Measurements from ENCODE around the gene CEP152.

CEP152 gene

GRCh38 chr15:48708641-48709040 is 102.2 kb downstream of the CEP152 start:
- no peak for DNase-seq (ENCODE audit: low spot score)

GRCh38 chr15:48705381-48705780 is 105.5 kb downstream of the CEP152 start:
- no peak for DNase-seq (ENCODE audit: low spot score)

DNA sequence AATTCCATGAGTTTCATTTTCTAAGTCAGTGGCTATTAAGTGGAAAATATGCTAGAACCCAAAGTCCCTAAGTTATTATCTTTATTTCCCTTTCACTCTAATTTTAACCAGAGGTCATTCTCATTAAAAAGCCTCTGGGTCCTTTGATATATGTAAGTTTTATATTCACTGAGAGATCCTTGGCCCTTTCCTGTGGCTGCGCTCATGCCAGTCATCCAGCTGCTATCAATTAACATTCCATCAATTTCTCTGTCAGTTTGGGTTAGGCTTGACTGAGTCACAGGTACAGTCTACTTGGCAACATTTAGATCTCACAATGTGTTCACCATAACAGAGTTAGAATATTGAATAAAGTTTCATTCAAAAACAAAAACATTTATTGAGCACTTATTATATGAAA is 107.3 kb downstream of the CEP152 start:
- peak; percentile 64 for DNase-seq (ENCODE audit: low spot score)

- no peak for DNase-seq (ENCODE audit: low spot score)
These were observed 108.2 kb downstream of the CEP152 start for GRCh38 chr15:48702569-48703236.

DNA sequence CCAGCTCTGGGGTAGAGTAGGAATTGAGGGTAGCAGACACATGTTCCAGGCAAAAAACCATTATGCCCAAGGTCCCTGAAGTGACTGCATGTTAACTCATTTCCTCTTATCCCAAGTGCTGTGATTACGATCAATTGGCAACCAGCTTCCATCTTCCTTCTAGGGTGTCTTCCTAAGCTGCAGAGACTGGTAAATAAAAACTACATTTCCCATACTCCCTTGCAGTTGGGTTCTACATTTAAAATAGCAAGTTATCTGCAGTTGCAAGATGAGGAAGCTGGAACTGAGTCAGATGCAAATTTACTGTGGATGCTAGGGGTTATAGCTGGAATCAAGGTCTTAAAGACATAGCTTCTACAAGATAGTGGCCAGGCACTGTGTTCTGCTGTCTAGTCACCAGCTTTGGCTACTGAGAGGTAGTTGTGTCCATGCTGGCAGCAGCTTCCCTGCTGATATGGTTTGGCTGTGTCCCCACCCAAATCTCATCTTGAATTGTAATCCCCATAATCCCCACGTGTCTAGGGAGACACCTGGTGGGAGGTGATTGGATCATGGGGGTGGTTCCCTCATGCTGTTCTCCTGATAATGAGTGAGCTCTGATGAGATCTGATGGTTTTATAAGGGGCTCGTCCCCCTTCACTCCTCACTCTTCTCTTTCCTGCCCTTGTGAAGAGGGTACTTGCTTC is 114.1 kb downstream of the CEP152 start:
- peak; percentile 56 for DNase-seq (ENCODE audit: low spot score)

- DNase-seq (ENCODE audit: low spot score) = peak; percentile 67
These were observed 114.9 kb downstream of the CEP152 start for GRCh38 chr15:48695827-48696573.

DNA sequence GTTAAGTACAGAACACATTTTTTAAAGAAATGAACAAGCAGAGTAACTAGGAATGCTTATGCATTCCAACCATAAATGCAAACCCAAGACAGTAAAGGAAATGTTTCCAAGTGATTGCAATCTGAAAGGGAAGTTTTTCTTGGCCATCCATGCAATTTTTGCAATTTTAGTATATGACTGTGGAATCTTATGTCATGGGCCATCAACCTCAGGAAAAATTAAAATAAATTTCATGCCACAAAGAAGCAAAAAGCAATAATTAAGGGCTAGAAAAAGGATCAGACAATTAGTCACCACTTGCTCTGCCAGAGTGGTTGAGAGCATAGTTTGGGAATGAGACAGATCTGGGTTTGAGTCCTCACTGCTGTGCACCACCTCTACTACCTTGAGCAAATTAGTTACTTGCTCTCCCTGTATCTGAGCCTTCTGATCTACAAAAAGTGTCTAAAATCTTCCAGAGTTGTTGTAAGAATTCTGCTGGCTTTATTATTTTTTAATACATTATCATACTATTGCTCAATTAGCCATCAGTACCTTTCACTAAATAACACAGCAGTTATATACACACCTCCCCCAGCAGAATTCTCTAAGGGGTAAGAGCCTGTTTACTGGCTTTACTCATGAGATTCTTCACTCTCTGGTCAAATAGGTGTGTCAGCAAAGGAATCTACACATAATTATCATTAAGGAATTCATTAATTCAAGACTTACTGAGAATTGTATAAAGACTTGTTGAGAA is 115.6 kb downstream of the CEP152 start:
- DNase-seq (ENCODE audit: low spot score) = peak; percentile 94

DNA sequence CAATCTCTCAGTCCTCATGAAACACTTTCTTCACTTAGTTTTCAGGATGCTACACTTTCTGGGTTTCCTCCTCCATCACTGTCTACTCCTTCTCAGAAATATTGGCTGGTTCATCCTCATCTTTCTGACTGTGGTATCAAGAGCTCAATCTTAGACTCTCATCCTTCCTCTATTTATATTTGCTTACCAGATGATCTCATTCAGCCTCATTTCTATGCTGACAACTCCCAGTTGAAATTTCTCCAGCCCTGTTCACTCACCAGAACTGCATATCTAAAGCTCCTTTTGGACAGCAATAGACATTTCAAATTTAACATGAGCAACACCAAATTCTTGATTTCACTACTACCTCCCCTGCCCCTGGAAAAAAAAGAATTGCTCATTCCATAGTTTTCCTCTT is 117.4 kb downstream of the CEP152 start:
- DNase-seq (ENCODE audit: low spot score) = peak; percentile 71

- DNase-seq (ENCODE audit: low spot score) = no peak
These were observed 122.4 kb downstream of the CEP152 start for GRCh38 chr15:48688493-48688892.

All from kidney tubule cell (primary cell).